ENCODE data around the gene FLACC1.
"Not testable (repeated sequence)": the region's sequence is repeated elsewhere in the genome, so short reads cannot be mapped to it uniquely, and the experiment has no call there.

FLACC1 gene

GRCh38 chr2:201307876-201308275, 49.3 kb downstream of the FLACC1 start:
- TF ChIP-seq, protein P1, sequence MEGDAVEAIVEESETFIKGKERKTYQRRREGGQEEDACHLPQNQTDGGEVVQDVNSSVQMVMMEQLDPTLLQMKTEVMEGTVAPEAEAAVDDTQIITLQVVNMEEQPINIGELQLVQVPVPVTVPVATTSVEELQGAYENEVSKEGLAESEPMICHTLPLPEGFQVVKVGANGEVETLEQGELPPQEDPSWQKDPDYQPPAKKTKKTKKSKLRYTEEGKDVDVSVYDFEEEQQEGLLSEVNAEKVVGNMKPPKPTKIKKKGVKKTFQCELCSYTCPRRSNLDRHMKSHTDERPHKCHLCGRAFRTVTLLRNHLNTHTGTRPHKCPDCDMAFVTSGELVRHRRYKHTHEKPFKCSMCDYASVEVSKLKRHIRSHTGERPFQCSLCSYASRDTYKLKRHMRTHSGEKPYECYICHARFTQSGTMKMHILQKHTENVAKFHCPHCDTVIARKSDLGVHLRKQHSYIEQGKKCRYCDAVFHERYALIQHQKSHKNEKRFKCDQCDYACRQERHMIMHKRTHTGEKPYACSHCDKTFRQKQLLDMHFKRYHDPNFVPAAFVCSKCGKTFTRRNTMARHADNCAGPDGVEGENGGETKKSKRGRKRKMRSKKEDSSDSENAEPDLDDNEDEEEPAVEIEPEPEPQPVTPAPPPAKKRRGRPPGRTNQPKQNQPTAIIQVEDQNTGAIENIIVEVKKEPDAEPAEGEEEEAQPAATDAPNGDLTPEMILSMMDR (conservative IDR thresholded peaks at IDR 0.05) = no peak
- TF ChIP-seq ZFX (IDR thresholded peaks at IDR 0.05) = no peak
- no peak overlapping the region for H3K27ac ChIP-seq

DNA sequence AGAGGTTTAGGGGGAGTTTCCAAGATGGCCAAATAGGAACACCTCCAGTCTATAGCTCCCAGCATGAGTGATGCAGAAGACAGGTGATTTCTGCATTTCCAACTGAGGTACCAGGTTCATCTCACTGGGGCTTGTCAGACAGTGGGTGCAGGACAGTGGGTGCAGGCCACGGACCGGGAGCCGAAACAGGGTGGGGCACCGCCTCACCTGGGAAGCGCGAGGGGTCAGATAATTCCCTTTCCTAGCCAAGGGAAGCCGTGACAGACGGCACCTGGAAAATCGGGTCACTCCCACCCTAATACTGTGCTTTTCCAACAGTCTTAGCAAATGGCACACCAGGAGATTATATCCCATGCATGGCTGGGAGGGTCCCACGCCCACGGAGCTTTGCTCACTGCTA, 57.2 kb downstream of the FLACC1 start:
- not testable (repeated sequence) for H3K27ac ChIP-seq

DNA sequence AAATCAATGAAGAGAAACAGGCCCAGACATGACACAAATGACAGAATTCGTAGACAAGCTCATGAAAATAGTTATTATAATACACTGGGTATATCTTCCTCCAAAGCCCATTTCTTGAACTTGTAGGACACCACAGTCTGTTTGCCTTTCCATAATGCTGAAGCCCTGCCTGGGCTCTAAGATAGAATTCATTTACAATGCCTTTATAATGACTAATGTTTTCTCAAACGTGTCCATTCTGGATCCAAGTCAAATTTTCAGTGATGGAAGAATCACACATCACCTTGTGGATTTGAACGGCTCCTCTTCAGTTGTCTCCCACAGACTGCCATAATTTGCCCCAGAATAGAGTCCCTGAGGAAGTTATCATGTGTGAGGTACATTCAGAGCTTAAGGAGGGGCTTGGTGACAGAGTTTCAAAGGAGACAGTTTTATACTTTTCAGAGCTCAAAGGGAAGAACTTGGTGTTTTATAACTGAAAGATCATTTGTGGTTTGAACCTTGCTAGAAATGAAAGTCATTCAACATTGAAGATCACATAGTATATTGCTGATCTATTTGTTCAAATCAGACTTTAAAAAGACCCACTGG, 58.6 kb downstream of the FLACC1 start:
- TF ChIP-seq ZFX (IDR thresholded peaks at IDR 0.05) = no peak
- TF ChIP-seq, protein P1 (conservative IDR thresholded peaks at IDR 0.05) = no peak
- no peak overlapping the region for H3K27ac ChIP-seq

DNA sequence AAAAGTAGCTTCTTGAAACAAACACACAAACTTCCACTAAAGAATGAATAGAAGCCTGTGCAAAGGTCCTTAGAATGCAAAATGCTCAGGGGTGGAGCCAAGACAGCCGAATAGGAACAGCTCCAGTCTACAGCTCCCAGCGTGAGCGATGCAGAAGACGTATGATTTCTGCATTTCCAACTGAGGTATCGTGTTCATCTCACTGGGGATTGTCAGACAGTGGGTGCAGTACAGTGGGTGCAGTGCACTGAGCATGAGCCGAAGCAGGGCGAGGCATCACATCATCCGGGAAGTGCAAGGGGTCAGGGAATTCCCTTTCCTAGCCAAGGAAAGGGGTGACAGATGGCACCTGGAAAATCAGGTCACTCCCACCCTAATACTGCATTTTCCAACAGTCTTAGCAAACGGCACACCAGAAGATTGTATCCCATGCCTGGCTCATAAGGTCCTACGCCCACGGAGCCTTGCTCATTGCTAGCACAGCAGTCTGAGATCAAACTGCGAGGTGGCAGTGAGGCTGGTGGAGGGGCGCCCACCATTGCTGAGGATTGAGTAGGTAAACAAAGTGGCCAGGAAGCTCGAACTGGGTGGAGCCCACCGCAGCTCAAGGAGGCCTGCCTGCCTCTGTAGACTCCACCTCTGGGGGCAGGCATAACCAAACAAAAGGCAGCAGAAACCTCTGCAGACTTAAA, 66.5 kb downstream of the FLACC1 start:
- H3K27ac ChIP-seq = not testable (repeated sequence)

DNA sequence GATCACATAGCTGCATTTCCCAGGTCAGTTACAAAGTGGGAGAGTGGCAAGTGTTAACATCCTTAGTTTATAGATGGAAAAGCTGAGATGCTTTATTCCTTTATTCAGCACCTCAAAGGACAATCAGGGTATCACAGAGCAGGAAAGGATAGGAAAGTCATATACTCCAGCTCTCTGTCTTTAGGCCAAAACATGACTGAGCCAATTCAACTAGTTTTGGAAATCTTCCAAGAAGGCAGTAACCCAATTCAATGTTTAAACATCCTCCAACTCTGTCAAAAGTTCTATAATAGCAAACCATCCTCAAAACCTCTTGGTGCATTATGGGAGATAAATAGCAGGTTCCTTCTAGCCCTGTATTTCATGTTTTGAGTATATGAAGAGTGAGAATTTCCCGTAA, 71.6 kb downstream of the FLACC1 start:
- no peak for TF ChIP-seq ZFX (IDR thresholded peaks at IDR 0.05)
- TF ChIP-seq, protein P1 (conservative IDR thresholded peaks at IDR 0.05) = no peak
- H3K27ac ChIP-seq = no peak overlapping the region

DNA sequence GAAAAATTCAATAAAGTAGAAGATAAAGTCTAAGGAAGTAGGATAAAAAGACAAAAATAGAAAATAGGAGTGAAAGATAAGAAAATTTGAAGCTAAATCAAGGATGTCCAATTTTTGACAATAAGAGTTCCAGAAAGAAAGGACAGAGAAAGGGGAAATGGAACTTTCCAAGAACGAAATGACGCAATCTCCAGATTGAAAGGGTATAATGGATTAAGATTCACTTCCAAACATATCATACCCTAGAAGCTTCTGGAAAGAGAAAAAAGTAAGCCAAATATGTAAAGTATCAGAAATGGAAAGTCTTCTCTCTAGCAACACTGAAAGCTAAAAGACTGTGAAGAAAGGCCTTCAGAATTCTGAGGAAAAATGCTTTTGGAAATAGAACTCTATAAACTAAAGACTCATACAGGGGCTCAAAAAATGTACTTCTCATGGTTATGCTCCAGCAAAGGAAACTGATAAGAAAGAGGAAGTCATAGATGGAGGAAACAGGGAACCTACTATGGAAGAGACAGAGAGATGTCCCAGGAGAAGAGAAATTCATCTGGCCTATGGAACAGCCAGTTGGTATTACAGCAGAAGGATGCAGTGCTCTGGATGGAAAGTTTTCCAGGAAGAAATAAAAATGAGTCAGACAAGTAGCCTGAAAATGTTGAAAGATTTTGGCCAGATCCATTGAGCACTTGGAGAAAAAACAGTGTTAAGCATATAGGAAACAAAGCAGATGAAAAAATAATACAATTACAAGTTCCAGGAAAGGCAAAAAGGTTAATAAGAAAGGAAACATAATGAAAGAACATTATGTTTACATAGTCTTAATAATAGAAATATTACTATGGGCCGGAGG, 76.7 kb downstream of the FLACC1 start:
- TF ChIP-seq, protein P1 (conservative IDR thresholded peaks at IDR 0.05) = no peak
- TF ChIP-seq ZFX (IDR thresholded peaks at IDR 0.05) = no peak
- H3K27ac ChIP-seq = no peak overlapping the region

DNA sequence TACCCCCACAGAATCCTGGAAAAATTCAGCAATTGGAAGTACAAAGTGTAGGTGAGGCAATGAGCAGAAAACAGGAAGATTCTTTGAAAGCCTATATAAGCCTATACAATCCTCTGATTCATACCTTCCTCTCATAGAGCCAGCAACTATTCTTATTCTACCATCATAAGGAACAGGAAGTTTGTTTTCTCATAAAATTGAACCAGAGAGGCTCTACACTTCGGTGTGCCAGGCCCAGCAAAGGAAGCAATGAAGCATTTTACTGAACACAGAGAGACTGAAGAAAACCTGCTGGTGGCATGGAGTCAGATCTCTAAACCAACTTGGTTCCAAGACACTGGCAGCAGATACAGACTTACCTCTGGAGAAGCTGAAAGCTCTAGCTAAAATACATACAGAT, 78.1 kb downstream of the FLACC1 start:
- H3K27ac ChIP-seq = no peak overlapping the region
- no peak for TF ChIP-seq ZFX (IDR thresholded peaks at IDR 0.05)
- TF ChIP-seq, protein P1 (conservative IDR thresholded peaks at IDR 0.05) = no peak

GRCh38 chr2:201276511-201276910, 80.6 kb downstream of the FLACC1 start:
- H3K27ac ChIP-seq = no peak overlapping the region

More at GRCh38 chr2:201276511-201276910, 80.6 kb downstream of the FLACC1 start:
- TF ChIP-seq ZFX (IDR thresholded peaks at IDR 0.05) = no peak
- TF ChIP-seq, protein P1 (conservative IDR thresholded peaks at IDR 0.05) = no peak
